HUES64 (cell line): ENCODE measurements around the gene RNF182.

ENCODE experiments used
- H3K27ac ChIP-seq: 2 replicates; pipeline ENCODE4 v1.7.0; 2013; ENCODE audit warnings: low read depth, low read length, inconsistent platforms
- H3K27me3 ChIP-seq: 2 replicates; pipeline ENCODE4 v1.6.1; 2013; ENCODE audit warnings: mild to moderate bottlenecking, low read length; ENCODE audit not compliant: insufficient read depth
- H3K36me3 ChIP-seq: 2 replicates; pipeline ENCODE4 v1.6.1; 2013; ENCODE audit warnings: mild to moderate bottlenecking, low read length; ENCODE audit not compliant: insufficient read depth
- H3K4me1 ChIP-seq: 2 replicates; pipeline ENCODE4 v1.6.1; 2013; ENCODE audit warnings: mild to moderate bottlenecking, low read length, moderate library complexity; ENCODE audit not compliant: insufficient read depth
- H3K4me3 ChIP-seq: 2 replicates; pipeline ENCODE4 v1.5.1; 2013; ENCODE audit warnings: mild to moderate bottlenecking, low read length, moderate library complexity
- H3K9ac ChIP-seq: 2 replicates; pipeline ENCODE4 v1.6.1; 2013; ENCODE audit warnings: mild to moderate bottlenecking, low read depth, low read length
- H3K9me3 ChIP-seq: 2 replicates; pipeline ENCODE4 v1.6.1; 2013; ENCODE audit warnings: low read depth, low read length; ENCODE audit not compliant: insufficient read depth
- WGBS: fragments of 150-250, 120-280 bp; methylation state at CpG from one replicate; pipeline ENCODE4 v1.1.7; 2013; ENCODE audit warnings: missing lambda C conversion rate; 5-methylcytosine and 5-hydroxymethylcytosine counted together

RNF182 gene

DNA sequence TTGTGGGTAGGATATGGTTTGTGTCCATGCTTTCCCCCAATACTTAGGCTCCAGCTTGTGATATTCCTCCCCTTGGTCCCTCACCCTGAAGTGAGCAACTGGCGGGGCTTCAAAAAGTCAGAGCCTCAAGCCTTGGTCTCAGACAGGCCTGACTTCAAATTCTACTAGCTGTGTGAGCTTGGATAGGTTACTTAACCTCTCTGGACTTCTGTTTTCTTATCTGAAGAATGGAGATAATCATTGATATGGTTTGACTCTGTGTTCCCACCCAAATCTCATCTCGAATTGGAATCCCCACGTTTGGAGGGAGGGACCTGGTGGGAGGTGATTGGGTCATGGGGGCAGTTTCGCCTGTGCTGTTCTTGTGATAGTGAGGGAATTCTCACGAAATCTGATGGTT is 97.9 kb downstream of the RNF182 start:
- Histone ChIP-seq H3K4me3 (no peak overlapping the region), H3K9me3 (no peaks in the 10 kb centered on the region), H3K9ac (no peak overlapping the region), H3K27ac (no peak overlapping the region), H3K4me1 (peaks cover 27% of the 10 kb centered on the region), H3K27me3 (no peaks in the 10 kb centered on the region), H3K36me3 (no peaks in the 10 kb centered on the region)
- 86% methylated on average over 5 of the region's 5 CpGs for WGBS

DNA sequence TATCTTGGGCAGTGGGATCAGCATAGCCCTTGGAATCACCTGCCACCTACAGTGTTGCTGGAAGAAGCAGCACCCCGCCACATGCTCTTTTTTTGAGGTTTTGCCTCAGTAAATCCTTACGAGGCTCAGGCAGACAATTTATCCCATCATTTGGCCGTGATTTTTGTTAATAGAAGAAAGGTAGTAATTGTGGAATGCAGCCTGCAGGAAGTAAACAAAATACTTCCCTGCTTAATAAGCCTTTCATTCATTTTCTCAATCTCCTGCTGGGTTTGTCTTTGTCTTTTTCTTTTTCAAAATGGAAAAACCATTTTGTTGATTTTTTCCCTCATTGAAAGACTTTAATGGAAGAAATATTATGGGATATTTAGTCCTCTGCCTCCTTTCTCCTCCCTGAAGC is 99.1 kb downstream of the RNF182 start:
- H3K27ac ChIP-seq, result no peak overlapping the region
- no peaks in the 10 kb centered on the region for H3K9me3 ChIP-seq
- no peaks in the 10 kb centered on the region for H3K27me3 ChIP-seq
- 45% methylated on average over 2 of the region's 3 CpGs for WGBS
- no peak overlapping the region for H3K9ac ChIP-seq
- no peaks in the 10 kb centered on the region for H3K36me3 ChIP-seq
- no peak overlapping the region for H3K4me3 ChIP-seq
- H3K4me1 ChIP-seq, result peaks cover 26% of the 10 kb centered on the region; the same call in 1 of the 2 replicates

DNA sequence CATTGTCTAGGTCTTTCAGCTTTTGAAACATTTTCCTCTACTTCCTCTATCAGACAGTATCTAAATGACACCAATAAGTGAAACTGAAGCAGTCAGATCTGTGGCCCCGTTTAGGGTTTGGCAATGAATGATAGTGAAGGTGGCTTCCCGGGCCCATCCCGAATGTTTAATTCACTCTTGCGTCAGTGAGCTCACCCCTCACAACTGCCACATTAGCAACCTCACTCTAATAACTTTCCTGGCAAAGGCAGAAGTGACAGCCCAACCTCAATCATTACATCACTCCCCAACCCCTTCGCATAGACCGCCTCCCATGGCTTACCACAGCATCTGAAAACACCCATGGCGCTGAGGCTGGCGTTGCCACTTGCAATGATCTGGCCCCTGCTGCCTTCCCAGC is 100.4 kb downstream of the RNF182 start:
- whole genome bisulfite sequencing, result 95% methylated on average over 8 of the region's 8 CpGs

DNA sequence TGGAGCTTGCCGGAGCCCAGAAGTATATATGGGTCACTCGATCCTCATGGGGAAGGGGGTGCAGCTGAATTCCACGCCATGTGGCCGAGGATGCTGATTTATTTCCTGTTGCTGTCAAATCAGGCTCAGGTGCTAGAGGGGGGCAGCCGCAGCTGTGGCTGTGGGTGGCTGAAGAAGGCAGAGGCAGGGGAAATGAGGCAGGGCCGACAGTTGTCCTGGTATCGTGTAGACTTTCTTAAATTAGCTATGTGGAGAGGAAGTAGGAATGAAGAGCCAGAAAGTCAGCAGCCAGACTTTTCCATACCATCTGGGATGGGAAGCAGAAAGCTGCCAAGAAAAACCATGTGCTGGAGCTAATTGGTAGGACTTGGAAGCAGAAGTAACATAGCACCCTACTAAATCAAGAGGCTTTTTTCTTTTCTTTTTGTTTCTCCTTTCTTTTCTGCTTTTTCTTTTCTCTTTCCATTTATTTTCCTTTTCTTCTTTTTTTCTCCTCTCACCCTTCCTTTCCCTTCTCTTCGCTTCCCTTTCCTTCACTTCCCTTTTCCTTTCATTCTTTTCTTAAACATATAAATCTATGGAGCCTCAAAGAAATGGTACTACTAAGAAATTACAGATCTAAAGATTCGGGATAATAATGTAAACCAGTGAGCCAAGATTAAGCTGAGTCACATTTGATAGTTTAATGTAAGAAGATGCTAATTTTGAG is 102.2 kb downstream of the RNF182 start:
- peaks cover 14% of the 10 kb centered on the region; the same call in 1 of the 2 replicates for H3K4me1 ChIP-seq
- H3K9me3 ChIP-seq, result no peaks in the 10 kb centered on the region
- no peaks in the 10 kb centered on the region for H3K36me3 ChIP-seq
- H3K27ac ChIP-seq, result no peak overlapping the region
- no peaks in the 10 kb centered on the region for H3K27me3 ChIP-seq
- H3K4me3 ChIP-seq, result no peak overlapping the region
- no peak overlapping the region for H3K9ac ChIP-seq
- 93% methylated on average over 9 of the region's 9 CpGs for WGBS

More for the DNA sequence above, 100.4 kb downstream of the RNF182 start:
- Histone ChIP-seq H3K4me1 (peaks cover 25% of the 10 kb centered on the region; the same call in 1 of the 2 replicates), H3K9me3 (no peaks in the 10 kb centered on the region), H3K27me3 (no peaks in the 10 kb centered on the region), H3K4me3 (no peak overlapping the region), H3K27ac (no peak overlapping the region), H3K9ac (no peak overlapping the region), H3K36me3 (no peaks in the 10 kb centered on the region)

DNA sequence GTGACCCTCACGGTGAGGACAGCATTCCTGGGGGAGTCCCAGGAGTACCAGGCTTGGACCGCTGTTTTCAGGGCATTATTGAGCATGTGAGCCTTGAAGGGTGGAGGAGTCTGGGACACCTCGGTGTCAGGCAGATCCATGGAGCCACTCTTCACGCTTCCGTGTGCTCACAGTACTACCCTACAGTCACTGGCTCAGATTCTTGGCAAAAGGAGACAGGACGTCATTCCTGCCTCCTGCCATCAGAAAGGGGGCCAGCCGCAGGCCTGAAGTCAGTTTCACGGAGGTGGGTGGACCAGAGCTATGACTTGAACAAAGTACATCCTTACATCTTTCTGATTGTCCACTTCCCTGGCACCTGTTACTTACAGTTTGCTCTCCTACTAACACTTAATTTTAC is 103.9 kb downstream of the RNF182 start:
- H3K27ac ChIP-seq, result no peak overlapping the region
- H3K9me3 ChIP-seq, result no peaks in the 10 kb centered on the region
- no peaks in the 10 kb centered on the region for H3K36me3 ChIP-seq
- H3K9ac ChIP-seq, result no peak overlapping the region
- H3K4me3 ChIP-seq, result no peak overlapping the region
- WGBS, result 93% methylated on average over 8 of the region's 8 CpGs
- H3K27me3 ChIP-seq, result no peaks in the 10 kb centered on the region
- peaks cover 14% of the 10 kb centered on the region; the same call in 1 of the 2 replicates for H3K4me1 ChIP-seq

DNA sequence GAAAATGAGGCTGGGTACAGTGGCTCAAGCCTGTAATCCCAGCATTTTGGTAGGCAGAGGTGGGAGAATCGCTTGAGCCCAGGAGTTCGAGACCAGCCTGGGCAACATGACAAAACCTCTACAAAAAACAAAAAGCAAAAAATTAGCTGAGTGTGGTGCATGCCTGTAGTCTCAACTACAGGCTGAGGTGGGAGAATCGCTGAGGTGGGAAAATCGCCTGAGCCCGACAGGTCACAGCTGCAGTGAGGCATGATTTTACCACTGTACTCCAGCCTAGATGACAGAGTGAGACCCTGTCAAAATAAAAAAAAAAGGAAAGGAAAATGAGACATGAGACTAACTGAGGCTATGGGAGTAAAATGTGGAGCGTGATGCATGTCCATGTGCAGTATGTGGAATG is 104.9 kb downstream of the RNF182 start:
- WGBS, result 95% methylated on average over 6 of the region's 6 CpGs
- Histone ChIP-seq H3K9ac (no peak overlapping the region), H3K4me1 (peaks cover 4% of the 10 kb centered on the region; the same call in 1 of the 2 replicates), H3K4me3 (no peak overlapping the region), H3K9me3 (no peaks in the 10 kb centered on the region), H3K36me3 (no peaks in the 10 kb centered on the region), H3K27ac (no peak overlapping the region), H3K27me3 (no peaks in the 10 kb centered on the region)
